Activated CD4-positive, alpha-beta memory T cell treated with anti-CD3 and anti-CD28 coated beads for 36 hours (primary cell): ENCODE measurements around the gene HTR3A. TPM values are rescaled to one million over a fixed set of nuclear protein-coding genes. Genes with fewer than 3 reads are reported as not detected.

ENCODE experiments used
- total RNA-seq, 2 experiments: library from RNA; stranded (reverse); gene quantifications; one replicate each; pipeline ENCODE4 v1.2.3, GENCODE V29; 2021

Gene HTR3A
- total RNA-seq, 2 experiments from 2014 or later = not detected

Other genes with a start within 250 kb of the HTR3A start
- gene ZW10, start 201.4 kb upstream of the HTR3A start, total RNA-seq = 10 to 100 TPM; 14.6 to 15.2 TPM
- gene CLDN25, start 195.3 kb upstream of the HTR3A start, total RNA-seq = not detected
- 10 to 100 TPM; 30.6 to 41.7 TPM for gene USP28, start 99.5 kb upstream of the HTR3A start, total RNA-seq
- gene HTR3B, start 70.3 kb upstream of the HTR3A start, total RNA-seq = not detected
- 1 to 10 TPM; 7.7 to 9.7 TPM for gene ZBTB16, start 84.6 kb downstream of the HTR3A start, total RNA-seq